ENCODE data around the gene CFAP161. TPM values are rescaled to one million over a fixed set of nuclear protein-coding genes. Genes with fewer than 3 reads are reported as not detected.
A peak's percentile ranks its signal among the peaks of the same experiment; 100 is the strongest.

The CFAP161 gene
- total and polyA plus RNA-seq, 9 of the 15 experiments (the other 6 are each of a cell fraction or from before 2014, with no cell fraction given): 25.8 to 83.3 (median 75.6) TPM

DNA sequence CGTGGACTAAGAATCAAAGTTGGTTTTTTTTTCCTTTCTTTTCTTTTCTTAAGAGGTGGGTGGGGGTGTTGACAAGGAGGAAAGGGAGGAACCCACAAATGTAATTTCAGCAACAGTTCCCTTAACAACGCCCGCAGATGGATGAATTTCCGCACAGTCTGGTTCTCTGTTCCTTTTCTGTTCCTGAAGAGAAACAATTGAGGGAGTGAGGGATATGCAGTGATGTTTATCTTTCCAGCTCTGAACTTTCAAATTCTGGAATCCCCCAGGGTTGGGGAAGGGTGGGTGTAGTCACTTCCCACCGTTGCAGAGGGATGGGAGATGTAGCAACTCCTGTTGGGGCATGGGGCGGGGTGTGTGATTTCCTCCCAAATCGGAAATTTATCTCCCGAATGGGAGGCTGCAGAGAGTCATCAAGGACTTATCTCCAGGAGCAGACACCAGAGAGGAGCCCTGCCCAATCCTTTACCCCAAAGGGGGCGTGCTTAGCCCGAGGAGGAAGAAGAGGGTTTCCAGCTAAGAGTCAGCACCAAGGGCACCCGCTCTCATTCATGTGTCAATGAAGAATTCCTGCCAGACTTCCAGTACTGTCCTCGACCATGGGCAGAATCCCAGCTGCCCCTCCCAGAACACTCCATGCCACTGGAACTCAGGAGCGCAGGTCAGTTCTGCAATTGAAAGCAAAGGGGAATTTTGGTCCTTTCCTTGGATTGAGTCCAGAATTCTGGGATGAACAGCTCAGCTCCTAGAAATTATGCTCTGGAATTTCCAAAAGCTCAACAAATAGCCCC lies 35.0 kb upstream of the CFAP161 start (continued):
- TF ChIP-seq, protein P1, sequence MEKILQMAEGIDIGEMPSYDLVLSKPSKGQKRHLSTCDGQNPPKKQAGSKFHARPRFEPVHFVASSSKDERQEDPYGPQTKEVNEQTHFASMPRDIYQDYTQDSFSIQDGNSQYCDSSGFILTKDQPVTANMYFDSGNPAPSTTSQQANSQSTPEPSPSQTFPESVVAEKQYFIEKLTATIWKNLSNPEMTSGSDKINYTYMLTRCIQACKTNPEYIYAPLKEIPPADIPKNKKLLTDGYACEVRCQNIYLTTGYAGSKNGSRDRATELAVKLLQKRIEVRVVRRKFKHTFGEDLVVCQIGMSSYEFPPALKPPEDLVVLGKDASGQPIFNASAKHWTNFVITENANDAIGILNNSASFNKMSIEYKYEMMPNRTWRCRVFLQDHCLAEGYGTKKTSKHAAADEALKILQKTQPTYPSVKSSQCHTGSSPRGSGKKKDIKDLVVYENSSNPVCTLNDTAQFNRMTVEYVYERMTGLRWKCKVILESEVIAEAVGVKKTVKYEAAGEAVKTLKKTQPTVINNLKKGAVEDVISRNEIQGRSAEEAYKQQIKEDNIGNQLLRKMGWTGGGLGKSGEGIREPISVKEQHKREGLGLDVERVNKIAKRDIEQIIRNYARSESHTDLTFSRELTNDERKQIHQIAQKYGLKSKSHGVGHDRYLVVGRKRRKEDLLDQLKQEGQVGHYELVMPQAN (IDR thresholded peaks at IDR 0.05; ENCODE audit: borderline replicate concordance): no peak
- TF ChIP-seq RBM14 (IDR thresholded peaks at IDR 0.05; ENCODE audit: borderline replicate concordance, insufficient read depth, low read depth, low read length): no peak
- peak; percentile 83 for TF ChIP-seq SOX6 (IDR thresholded peaks at IDR 0.05)
- TF ChIP-seq, protein P2, sequence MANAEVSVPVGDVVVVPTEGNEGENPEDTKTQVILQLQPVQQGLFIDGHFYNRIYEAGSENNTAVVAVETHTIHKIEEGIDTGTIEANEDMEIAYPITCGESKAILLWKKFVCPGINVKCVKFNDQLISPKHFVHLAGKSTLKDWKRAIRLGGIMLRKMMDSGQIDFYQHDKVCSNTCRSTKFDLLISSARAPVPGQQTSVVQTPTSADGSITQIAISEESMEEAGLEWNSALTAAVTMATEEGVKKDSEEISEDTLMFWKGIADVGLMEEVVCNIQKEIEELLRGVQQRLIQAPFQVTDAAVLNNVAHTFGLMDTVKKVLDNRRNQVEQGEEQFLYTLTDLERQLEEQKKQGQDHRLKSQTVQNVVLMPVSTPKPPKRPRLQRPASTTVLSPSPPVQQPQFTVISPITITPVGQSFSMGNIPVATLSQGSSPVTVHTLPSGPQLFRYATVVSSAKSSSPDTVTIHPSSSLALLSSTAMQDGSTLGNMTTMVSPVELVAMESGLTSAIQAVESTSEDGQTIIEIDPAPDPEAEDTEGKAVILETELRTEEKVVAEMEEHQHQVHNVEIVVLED (CRISPR knock-in tag; IDR thresholded peaks at IDR 0.05): no peak
- TF ChIP-seq, protein P3, sequence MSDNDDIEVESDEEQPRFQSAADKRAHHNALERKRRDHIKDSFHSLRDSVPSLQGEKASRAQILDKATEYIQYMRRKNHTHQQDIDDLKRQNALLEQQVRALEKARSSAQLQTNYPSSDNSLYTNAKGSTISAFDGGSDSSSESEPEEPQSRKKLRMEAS (CRISPR knock-in tag; IDR thresholded peaks at IDR 0.05): no peak
- peak; percentile 70 for TF ChIP-seq NEUROD1 (IDR thresholded peaks at IDR 0.05; ENCODE audit: borderline replicate concordance, low read depth, low read length, partially characterized antibody)
- TF ChIP-seq ZNF408 (CRISPR knock-in tag; IDR thresholded peaks at IDR 0.05; ENCODE audit: low read depth): no peak
- TF ChIP-seq, protein P4, sequence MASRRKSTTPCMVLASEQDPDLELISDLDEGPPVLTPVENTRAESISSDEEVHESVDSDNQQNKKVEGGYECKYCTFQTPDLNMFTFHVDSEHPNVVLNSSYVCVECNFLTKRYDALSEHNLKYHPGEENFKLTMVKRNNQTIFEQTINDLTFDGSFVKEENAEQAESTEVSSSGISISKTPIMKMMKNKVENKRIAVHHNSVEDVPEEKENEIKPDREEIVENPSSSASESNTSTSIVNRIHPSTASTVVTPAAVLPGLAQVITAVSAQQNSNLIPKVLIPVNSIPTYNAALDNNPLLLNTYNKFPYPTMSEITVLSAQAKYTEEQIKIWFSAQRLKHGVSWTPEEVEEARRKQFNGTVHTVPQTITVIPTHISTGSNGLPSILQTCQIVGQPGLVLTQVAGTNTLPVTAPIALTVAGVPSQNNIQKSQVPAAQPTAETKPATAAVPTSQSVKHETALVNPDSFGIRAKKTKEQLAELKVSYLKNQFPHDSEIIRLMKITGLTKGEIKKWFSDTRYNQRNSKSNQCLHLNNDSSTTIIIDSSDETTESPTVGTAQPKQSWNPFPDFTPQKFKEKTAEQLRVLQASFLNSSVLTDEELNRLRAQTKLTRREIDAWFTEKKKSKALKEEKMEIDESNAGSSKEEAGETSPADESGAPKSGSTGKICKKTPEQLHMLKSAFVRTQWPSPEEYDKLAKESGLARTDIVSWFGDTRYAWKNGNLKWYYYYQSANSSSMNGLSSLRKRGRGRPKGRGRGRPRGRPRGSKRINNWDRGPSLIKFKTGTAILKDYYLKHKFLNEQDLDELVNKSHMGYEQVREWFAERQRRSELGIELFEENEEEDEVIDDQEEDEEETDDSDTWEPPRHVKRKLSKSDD (conservative IDR thresholded peaks at IDR 0.05; ENCODE audit: low read length): no peak
- no peak for TF ChIP-seq ZFP36 (IDR thresholded peaks at IDR 0.05; ENCODE audit: low read depth, low read length, partially characterized antibody)
- no peak for TF ChIP-seq MAFF (IDR thresholded peaks at IDR 0.05; ENCODE audit: low read length)
